Measurements from ENCODE around the gene DIPK1B. TPM values are rescaled to one million over a fixed set of nuclear protein-coding genes. Genes with fewer than 3 reads are reported as not detected.

DIPK1B gene
- 25.1 TPM for total RNA-seq

- DNase-seq, result no peak
These were observed at the start of gene DIPK1B for GRCh38 chr9:136711751-136712689. DIPK1B (plus strand) TSS chr9:136712572; CDS start chr9:136712666, 94 bp downstream.

- no peak for DNase-seq
These were observed 49.5 kb upstream of the DIPK1B start, which contains the start of gene EGFL7 for GRCh38 chr9:136662656-136663581. EGFL7 (plus strand) TSS chr9:136662916; CDS start chr9:136668283, 5,367 bp downstream.

DNA sequence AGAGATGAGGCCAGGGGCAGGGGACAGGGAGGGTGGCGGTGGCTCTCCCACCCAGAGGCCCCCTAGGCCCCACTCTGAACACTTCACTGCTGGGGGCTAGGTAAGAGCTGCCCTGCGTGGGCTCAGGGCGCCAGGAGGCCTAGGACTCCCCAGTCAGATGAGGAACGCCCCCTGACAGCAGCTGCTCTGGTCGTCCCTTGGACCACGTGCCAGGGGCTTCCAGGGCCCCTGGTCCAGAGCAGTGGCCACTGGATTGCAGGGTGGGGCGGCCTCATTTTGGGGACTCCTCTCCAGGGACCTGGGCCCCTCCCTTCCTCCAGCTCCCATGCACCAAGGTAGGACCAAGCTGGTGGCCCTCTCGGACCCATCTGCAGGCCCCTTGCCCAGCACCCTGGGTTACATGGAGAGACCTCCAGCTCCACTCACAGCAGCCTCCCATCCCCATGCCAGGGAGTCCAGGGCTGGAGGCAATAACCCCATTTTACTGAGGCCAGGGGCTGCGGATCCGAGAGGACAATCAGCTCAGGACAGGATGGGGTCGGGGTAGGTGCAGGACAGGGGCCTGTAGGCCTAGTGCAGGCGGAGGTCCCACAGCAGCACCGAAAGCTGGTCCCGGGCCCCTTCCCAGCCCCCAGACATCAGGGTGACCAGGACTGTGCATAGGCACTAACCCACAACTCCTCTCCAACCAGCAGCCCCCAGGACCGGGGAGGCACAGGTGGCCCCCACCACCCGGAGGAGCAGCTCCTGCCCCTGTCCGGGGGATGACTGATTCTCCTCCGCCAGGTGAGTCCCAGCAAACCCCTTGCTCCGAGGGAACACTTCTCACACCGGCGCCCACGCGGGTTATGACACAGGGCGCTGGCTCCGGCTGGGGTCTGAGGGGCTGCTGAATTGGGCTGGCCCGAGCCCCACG lies 48.1 kb upstream of the DIPK1B start:
- DNase-seq, result no peak

DNA sequence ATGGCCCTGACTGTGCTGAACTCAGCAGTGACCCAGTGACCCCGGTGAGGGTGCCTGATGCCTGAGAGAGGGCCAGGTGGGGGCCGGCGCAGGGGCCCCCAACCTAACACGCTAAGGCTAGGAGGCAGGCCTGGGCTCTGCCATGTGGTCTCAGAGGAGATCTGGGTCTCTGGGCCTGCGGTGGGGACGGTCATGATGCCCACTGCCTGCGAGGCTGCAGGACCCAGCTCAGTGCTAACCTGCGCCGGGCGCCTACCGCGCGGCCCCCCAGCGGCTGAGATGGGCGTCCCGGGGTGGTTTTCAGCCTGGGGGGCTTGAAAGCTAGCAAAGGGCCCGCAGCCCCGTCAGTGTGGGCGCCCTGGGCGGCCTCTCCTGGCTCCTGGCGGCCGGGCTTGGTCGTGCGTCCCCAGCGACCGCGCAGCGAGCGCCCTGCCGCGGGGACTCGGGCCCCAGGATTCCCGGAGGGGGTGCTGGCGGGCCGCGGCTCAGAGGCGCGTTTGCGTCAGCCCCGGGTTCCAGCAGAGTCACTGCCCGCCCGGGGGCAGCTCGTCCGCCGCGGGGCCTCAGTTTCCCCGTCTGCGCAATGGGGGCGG lies 47.2 kb upstream of the DIPK1B start:
- DNase-seq, result no peak

- DNase-seq, result no peak
These were observed 46.5 kb upstream of the DIPK1B start for GRCh38 chr9:136665704-136666371.

- no peak for DNase-seq
These were observed 45.8 kb upstream of the DIPK1B start for GRCh38 chr9:136666372-136667213.

- no peak for DNase-seq
These were observed 45.0 kb upstream of the DIPK1B start for GRCh38 chr9:136667214-136667939.

DNA sequence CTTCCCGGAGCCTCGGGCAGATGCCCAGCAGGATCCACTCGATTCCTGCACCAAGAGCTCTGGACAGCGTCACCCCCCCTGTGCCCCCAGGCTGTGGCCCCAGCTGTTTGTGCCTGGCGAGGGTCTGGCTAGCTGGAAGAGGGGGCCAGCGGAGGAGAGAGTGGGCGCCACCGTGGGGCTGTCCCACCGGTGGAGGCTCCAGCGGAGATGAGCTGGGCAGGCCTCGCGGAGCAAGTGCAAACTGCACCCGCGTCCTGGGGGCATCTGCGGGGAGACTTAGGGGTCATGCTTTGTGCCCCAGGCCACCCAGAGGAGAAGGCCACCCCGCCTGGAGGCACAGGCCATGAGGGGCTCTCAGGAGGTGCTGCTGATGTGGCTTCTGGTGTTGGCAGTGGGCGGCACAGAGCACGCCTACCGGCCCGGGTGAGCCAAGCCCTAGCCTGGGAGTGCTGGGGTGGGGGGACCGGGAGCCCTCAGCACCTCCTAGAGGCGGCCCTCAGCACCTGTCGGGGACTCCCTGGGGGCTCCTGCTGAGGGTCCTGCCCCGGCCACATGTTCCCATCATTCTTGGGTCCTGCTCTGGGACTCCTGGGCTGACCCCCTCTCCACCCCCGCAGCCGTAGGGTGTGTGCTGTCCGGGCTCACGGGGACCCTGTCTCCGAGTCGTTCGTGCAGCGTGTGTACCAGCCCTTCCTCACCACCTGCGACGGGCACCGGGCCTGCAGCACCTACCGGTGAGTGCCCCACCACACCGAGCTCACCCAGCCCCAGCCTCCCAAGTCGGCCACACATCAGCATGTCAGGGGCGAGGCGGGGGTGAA lies 44.2 kb upstream of the DIPK1B start:
- no peak for DNase-seq

DNA sequence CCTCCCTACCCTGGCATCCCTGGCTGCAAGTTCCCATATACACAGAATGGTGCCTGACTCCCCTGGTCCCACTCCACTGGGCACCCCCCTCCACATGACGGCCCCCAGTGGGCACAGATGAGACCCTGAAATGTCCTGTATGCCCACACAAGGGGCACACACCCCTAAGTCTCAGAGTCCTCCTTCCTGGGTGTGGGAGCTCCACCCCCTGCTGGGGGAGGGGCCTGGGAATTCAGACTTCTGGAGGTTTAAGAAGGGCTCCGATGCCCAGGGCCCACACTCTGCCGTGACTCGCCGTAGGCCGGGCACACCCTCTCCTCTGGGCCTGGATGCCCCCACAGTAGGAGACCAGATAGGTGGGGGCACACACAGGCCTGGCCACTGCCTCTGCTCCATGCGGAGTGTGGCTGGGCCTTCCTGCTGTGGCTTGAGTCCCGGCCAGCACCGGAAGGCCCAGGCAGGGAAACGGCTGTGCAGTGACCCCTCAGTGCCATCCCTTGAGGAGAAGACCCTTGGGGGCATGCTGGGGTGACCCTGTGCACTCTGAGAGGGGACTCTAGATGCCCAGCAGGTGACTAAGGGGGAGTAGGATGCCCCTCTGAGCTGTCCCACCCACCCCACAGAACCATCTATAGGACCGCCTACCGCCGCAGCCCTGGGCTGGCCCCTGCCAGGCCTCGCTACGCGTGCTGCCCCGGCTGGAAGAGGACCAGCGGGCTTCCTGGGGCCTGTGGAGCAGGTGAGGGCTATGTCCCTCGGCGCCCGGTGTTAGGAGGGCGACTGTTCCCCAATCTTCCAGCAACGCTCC lies 43.2 kb upstream of the DIPK1B start:
- no peak for DNase-seq

DNA sequence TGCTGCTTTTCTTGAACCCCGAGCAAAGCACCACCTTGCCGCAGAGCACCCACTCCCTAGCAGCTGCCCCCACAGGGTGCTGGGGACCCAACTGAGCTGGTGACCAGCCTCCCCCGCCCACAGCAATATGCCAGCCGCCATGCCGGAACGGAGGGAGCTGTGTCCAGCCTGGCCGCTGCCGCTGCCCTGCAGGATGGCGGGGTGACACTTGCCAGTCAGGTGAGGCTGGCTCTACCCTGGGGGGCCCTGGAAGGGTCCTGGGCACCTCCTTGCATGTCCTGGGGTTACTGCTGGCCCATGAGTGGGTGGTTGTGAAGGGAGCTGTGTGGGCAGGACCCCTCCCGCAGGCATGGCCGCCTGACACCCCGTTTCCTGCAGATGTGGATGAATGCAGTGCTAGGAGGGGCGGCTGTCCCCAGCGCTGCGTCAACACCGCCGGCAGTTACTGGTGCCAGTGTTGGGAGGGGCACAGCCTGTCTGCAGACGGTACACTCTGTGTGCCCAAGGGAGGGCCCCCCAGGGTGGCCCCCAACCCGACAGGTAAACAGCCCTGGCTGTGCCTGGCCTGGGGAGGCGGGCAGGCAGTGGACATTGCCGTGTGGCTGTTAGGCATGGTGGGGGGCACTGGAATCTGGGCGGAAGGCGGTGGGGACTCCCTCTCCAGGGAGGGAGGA lies 42.4 kb upstream of the DIPK1B start:
- DNase-seq, result no peak

DNA sequence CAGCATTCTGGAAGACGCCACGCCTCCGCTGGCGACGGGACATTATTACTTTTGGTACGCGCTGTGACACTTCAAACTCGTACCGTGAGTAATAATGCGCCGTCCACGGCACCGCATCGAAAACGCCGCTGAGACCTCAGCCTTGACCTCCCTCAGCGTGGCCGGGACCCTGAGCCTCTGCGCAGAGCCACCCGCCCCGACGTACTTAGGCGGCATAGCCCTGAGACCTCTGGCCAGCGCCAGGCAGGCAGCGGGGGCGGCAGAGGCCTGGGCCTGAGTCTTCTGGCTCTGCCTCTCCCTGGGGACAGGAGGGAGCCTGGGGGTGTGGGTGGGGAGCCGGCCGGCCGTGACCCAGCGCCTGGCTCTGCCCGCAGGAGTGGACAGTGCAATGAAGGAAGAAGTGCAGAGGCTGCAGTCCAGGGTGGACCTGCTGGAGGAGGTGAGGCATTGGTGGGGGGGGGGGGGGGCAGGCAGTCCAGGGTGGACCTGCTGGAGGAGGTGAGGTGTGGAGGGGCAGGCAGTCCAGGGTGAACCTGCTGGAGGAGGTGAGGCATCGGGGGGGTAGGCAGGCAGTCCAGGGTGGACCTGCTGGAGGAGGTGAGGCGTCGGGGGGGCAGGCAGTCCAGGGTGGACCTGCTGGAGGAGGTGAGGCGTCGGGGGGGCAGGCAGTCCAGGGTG lies 41.7 kb upstream of the DIPK1B start:
- no peak for DNase-seq

GRCh38 chr9:136671254-136671614 lies 41.1 kb upstream of the DIPK1B start:
- no peak for DNase-seq

DNA sequence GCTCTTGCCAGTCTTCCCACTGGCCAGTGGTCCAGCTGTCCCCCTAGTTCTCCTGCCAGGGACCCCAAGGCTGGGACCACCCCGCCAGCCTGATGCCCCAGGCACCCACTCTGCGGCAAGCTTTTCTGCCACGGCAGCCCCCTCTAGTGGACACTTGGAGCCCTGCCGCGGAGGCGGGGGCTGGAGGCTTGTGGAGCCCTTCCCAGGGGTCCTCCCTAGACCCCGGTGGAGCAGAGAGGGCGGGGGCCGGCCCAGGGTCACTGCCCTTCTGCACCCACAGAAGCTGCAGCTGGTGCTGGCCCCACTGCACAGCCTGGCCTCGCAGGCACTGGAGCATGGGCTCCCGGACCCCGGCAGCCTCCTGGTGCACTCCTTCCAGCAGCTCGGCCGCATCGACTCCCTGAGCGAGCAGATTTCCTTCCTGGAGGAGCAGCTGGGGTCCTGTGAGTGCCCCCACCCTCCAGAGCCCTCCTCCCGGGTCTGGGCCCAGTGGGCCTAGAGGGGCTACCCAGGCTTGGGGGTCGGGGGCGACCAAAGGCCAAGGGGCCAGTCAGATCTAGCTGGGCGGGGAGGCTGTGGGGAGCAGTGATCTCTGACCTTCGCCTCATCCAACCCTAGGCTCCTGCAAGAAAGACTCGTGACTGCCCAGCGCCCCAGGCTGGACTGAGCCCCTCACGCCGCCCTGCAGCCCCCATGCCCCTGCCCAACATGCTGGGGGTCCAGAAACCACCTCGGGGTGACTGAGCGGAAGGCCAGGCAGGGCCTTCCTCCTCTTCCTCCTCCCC lies 40.5 kb upstream of the DIPK1B start:
- no peak for DNase-seq

- DNase-seq, result no peak
These were observed 39.8 kb upstream of the DIPK1B start for GRCh38 chr9:136672431-136673087.
